GM19023 (cell line): Measurements from ENCODE around the gene IGSF21.

Experiments
- ATAC-seq: cut with Tn5 transposase; IDR thresholded peaks from one replicate; pipeline ENCODE4 v1.9.1; 2021; ENCODE audit warnings: mild to moderate bottlenecking, moderate library complexity; ENCODE audit not compliant: unreplicated experiment

Gene IGSF21

GRCh38 chr1:18204575-18204974 lies 97.0 kb downstream of the IGSF21 start:
- ATAC-seq, result no peak

GRCh38 chr1:18205319-18205718 lies 97.7 kb downstream of the IGSF21 start:
- no peak for ATAC-seq

- no peak for ATAC-seq
Observed at GRCh38 chr1:18211764-18212163, 104.2 kb downstream of the IGSF21 start.

GRCh38 chr1:18217398-18218043 lies 109.9 kb downstream of the IGSF21 start:
- ATAC-seq, result no peak

- ATAC-seq, result no peak
Observed at GRCh38 chr1:18229625-18230024, 122.0 kb downstream of the IGSF21 start.

GRCh38 chr1:18230321-18230720 lies 122.7 kb downstream of the IGSF21 start:
- no peak for ATAC-seq

GRCh38 chr1:18230840-18231239 lies 123.2 kb downstream of the IGSF21 start:
- ATAC-seq, result no peak

GRCh38 chr1:18232052-18232451 lies 124.5 kb downstream of the IGSF21 start:
- ATAC-seq, result no peak

- ATAC-seq, result no peak
Observed at GRCh38 chr1:18233176-18233864, 125.7 kb downstream of the IGSF21 start.

GRCh38 chr1:18234790-18235242 lies 127.2 kb downstream of the IGSF21 start:
- ATAC-seq, result no peak

- ATAC-seq, result no peak
Observed at GRCh38 chr1:18237371-18237770, 129.8 kb downstream of the IGSF21 start.

- no peak for ATAC-seq
Observed at GRCh38 chr1:18238190-18238589, 130.6 kb downstream of the IGSF21 start.

GRCh38 chr1:18239671-18240070 lies 132.1 kb downstream of the IGSF21 start:
- ATAC-seq, result no peak

GRCh38 chr1:18240906-18241305 lies 133.3 kb downstream of the IGSF21 start:
- no peak for ATAC-seq

- ATAC-seq, result no peak
Observed at GRCh38 chr1:18241891-18242290, 134.3 kb downstream of the IGSF21 start.

- ATAC-seq, result no peak
Observed at GRCh38 chr1:18243503-18244175, 136.0 kb downstream of the IGSF21 start.

GRCh38 chr1:18244762-18245161 lies 137.2 kb downstream of the IGSF21 start:
- no peak for ATAC-seq

- no peak for ATAC-seq
Observed at GRCh38 chr1:18245647-18246046, 138.0 kb downstream of the IGSF21 start.

- no peak for ATAC-seq
Observed at GRCh38 chr1:18246543-18246942, 138.9 kb downstream of the IGSF21 start.

GRCh38 chr1:18247151-18247550 lies 139.6 kb downstream of the IGSF21 start:
- ATAC-seq, result no peak

- no peak for ATAC-seq
Observed at GRCh38 chr1:18249631-18250030, 142.0 kb downstream of the IGSF21 start.

GRCh38 chr1:18253093-18253492 lies 145.5 kb downstream of the IGSF21 start:
- ATAC-seq, result no peak
